Neuronal stem cell (in vitro differentiated cells): ENCODE data around the gene CAD.

ENCODE experiments used
- DNase-seq: peaks from one replicate; pipeline ENCODE4 v3.0.0-alpha.2; 2013; ENCODE audit warnings: low spot score
- H2AFZ ChIP-seq: one replicate; pipeline ENCODE4 v1.6.1; 2013; ENCODE audit warnings: mild to moderate bottlenecking, low read length, inconsistent platforms
- H2AK5ac ChIP-seq: 2 replicates; pipeline ENCODE4 v1.6.1; 2013; ENCODE audit warnings: low read depth, mild to moderate bottlenecking, inconsistent platforms, low read length, moderate library complexity, mixed read lengths
- H2BK120ac ChIP-seq: 2 replicates; pipeline ENCODE4 v1.6.1; 2013; ENCODE audit warnings: low read depth, mild to moderate bottlenecking, inconsistent platforms, low read length, moderate library complexity, mixed read lengths
- H2BK12ac ChIP-seq: one replicate; pipeline ENCODE4 v1.6.1; 2013; ENCODE audit warnings: low read length, inconsistent platforms
- H2BK15ac ChIP-seq: 2 replicates; pipeline ENCODE4 v1.6.1; 2013; ENCODE audit warnings: mild to moderate bottlenecking, low read length, inconsistent platforms, mixed read lengths
- H2BK5ac ChIP-seq: one replicate; pipeline ENCODE4 v1.6.1; 2013; ENCODE audit warnings: inconsistent platforms, mild to moderate bottlenecking, low read length, moderate library complexity
- H3K14ac ChIP-seq: one replicate; pipeline ENCODE4 v1.6.1; 2013; ENCODE audit warnings: low read length, inconsistent platforms
- H3K18ac ChIP-seq: 2 replicates; pipeline ENCODE4 v1.6.1; 2013; ENCODE audit warnings: low read length, inconsistent platforms
- H3K23ac ChIP-seq: 2 replicates; pipeline ENCODE4 v1.6.1; 2013; ENCODE audit warnings: low read depth, mild to moderate bottlenecking, mixed read lengths, low read length, inconsistent platforms; ENCODE audit not compliant: poor library complexity
- H3K27ac ChIP-seq: replicated peaks from 3 replicates; pipeline ENCODE4 v1.5.1; 2013; ENCODE audit warnings: low read length, inconsistent platforms
- H3K27me3 ChIP-seq, 3 experiments: 2 replicates each; pipeline ENCODE4 v1.6.1; 2013; ENCODE audit warnings: low read length in 3 of 3, mild to moderate bottlenecking in 2 of 3, inconsistent platforms in 1 of 3, low read depth in 1 of 3, mixed read lengths in 1 of 3, moderate library complexity in 1 of 3; ENCODE audit not compliant: control insufficient read depth in 3 of 3, insufficient read depth in 3 of 3
- H3K36me3 ChIP-seq, 2 donors: replicated peaks in 1 of 2; 2 replicates each; pipeline ENCODE4 v1.6.1; 2013; ENCODE audit warnings: low read length in 2 of 2; ENCODE audit not compliant: control insufficient read depth in 2 of 2, insufficient read depth in 2 of 2
- H3K4ac ChIP-seq: 2 replicates; pipeline ENCODE4 v1.6.1; 2013; ENCODE audit warnings: inconsistent platforms, mild to moderate bottlenecking, low read length, moderate library complexity
- H3K4me1 ChIP-seq, 2 donors: 1 replicate in 1 of 2; 2 replicates in 1 of 2; pipeline ENCODE4 v1.6.1; 2013; ENCODE audit warnings: low read length in 2 of 2, low read depth in 1 of 2; ENCODE audit not compliant: control insufficient read depth in 2 of 2, insufficient read depth in 1 of 2
- H3K4me2 ChIP-seq: one replicate; pipeline ENCODE4 v1.6.1; 2013; ENCODE audit warnings: mild to moderate bottlenecking, low read length, inconsistent platforms; ENCODE audit not compliant: insufficient read depth, poor library complexity, severe bottlenecking
- H3K4me3 ChIP-seq, 2 donors: 2 replicates each; pipeline ENCODE4 v1.5.1; 2013; ENCODE audit warnings: low read length in 2 of 2, mild to moderate bottlenecking in 2 of 2, inconsistent platforms in 1 of 2, moderate library complexity in 1 of 2
- H3K79me1 ChIP-seq: one replicate; pipeline ENCODE4 v1.6.1; 2013; ENCODE audit warnings: low read depth, mild to moderate bottlenecking, inconsistent platforms, low read length, moderate library complexity
- H3K9ac ChIP-seq: one replicate; pipeline ENCODE4 v1.6.1; 2013; ENCODE audit warnings: mild to moderate bottlenecking, low read depth, low read length, inconsistent platforms; ENCODE audit not compliant: poor library complexity
- H3K9me3 ChIP-seq, 2 donors: replicated peaks in 1 of 2; 2 replicates each; pipeline versions ENCODE3 to v1.6.1; 2013; ENCODE audit warnings: low read length in 2 of 2, mild to moderate bottlenecking in 2 of 2, inconsistent platforms in 1 of 2, low read depth in 1 of 2, mixed read lengths in 1 of 2, moderate library complexity in 1 of 2; ENCODE audit not compliant: control insufficient read depth in 2 of 2, insufficient read depth in 1 of 2
- H4K8ac ChIP-seq: one replicate; pipeline ENCODE4 v1.6.1; 2013; ENCODE audit warnings: low read depth, mild to moderate bottlenecking, inconsistent platforms, low read length, moderate library complexity
- H4K91ac ChIP-seq: one replicate; pipeline ENCODE4 v1.6.1; 2013; ENCODE audit warnings: low read length, low read depth, mild to moderate bottlenecking, inconsistent platforms; ENCODE audit not compliant: poor library complexity
- WGBS, 2 donors: extraction: QIAGEN DNeasy Blood & Tissue Kit; methylation state at CpG; one replicate each; pipeline ENCODE4 v1.1.7; 2013; ENCODE audit warnings: missing lambda C conversion rate in 2 of 2, mixed read lengths in 1 of 2; ENCODE audit not compliant: insufficient read length in 2 of 2, insufficient replicate concordance in 1 of 2; ENCODE audit errors: extremely low coverage in 2 of 2; 5-methylcytosine and 5-hydroxymethylcytosine counted together

The CAD gene

DNA sequence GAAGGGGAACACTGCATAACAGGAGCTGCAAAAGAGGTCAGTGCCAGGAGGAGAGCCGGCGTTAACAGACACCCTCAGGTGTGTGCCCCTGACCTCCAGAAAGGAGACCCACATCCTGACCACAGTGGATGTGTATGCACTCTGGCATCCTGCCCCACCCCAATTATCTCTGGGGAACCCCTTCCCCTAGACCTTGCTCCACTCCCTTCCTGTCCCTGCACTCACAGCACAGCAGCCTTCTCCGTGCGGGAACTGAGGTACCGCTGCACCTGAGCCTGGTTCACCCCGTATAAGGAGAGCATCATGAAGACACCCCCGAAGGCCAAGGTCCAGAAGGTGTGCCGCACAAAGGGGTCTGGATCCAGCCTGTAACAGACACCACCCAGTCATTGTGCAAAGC, 12.6 kb upstream of the CAD start:
- Histone ChIP-seq H2BK120ac (no peak overlapping the region), H4K8ac (no peak overlapping the region), H2BK5ac (no peak overlapping the region), H3K4me2 (no peak overlapping the region), H4K91ac (no peak overlapping the region), H3K27ac (no peak overlapping the region), H3K36me3 (peaks cover 61 to 99% of the 10 kb centered on the region in 2 donors), H3K79me1 (peaks cover 8% of the 10 kb centered on the region), H3K9me3 (peaks cover 0 to 3% of the 10 kb centered on the region in 2 donors), H2AK5ac (no peak overlapping the region), H3K9ac (no peak overlapping the region), H3K18ac (no peak overlapping the region), H3K4me3 (no peak overlapping the region), H3K4ac (no peak overlapping the region), H3K14ac (no peak overlapping the region), H2AFZ (no peak overlapping the region), H2BK15ac (no peak overlapping the region), H3K23ac (no peak overlapping the region), H2BK12ac (no peak overlapping the region), H3K27me3 (no peaks in the 10 kb centered on the region), H3K4me1 (no peaks in the 10 kb centered on the region)
- no CpG with 5 or more reads among the region's 8 CpGs for WGBS, 2 donors
- no peak for DNase-seq

DNA sequence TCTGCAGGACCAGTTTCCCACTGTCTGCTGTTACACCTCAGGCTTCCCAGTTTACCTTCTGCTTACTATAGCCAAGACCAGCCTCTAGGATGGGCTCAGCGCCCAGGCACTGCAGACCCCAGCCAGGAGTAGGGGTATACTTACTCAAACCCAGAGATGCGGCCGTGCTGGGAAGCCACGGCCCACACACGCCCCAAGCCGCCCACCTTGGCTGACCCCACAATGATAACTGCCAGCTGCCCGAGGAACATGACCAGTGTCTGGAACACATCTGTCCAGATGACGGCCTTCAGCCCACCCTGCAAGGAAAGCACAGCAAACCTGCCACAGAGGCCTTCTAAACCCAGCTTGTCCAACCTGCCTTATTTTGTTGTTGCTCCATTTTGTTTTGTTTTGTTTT, 12.0 kb upstream of the CAD start:
- no peak overlapping the region for H3K4ac ChIP-seq
- H3K9ac ChIP-seq, result no peak overlapping the region
- H4K8ac ChIP-seq, result no peak overlapping the region
- H3K4me3 ChIP-seq, result no peak overlapping the region
- no peak for DNase-seq
- no peak overlapping the region for H3K23ac ChIP-seq
- no peaks in the 10 kb centered on the region for H3K27me3 ChIP-seq
- H2BK12ac ChIP-seq, result no peak overlapping the region
- no peak overlapping the region for H2AFZ ChIP-seq
- peaks cover 58 to 99% of the 10 kb centered on the region in 2 donors for H3K36me3 ChIP-seq
- no peak overlapping the region for H2BK15ac ChIP-seq
- WGBS, 2 donors, result no CpG with 5 or more reads among the region's 8 CpGs
- peaks cover 8% of the 10 kb centered on the region for H3K79me1 ChIP-seq
- H3K4me2 ChIP-seq, result no peak overlapping the region
- no peak overlapping the region for H2BK5ac ChIP-seq
- H3K18ac ChIP-seq, result no peak overlapping the region
- H3K9me3 ChIP-seq, result peaks cover 0 to 2% of the 10 kb centered on the region in 2 donors
- no peak overlapping the region for H3K14ac ChIP-seq
- no peak overlapping the region for H2BK120ac ChIP-seq
- H3K27ac ChIP-seq, result no peak overlapping the region
- H4K91ac ChIP-seq, result no peak overlapping the region
- no peak overlapping the region for H2AK5ac ChIP-seq
- H3K4me1 ChIP-seq, result no peaks in the 10 kb centered on the region

DNA sequence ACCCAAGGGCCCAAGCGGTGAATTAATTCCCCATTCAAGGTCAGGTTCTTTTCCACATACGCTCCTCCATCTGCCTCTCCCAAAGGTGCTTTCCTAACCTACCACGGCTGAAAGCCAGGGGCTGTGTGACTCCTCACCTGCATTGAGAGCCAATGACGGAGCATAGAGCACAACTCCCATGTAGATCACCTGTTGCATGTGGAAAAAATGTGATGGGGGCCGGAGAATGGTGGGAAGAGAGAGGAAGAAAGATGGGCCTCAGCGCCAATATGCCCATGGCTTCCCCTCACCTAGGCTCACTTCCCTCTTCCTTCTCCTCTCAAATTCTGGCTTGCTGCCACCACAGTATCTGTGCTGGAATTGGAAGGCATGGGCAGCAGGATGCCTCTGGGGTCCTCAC, 10.8 kb upstream of the CAD start:
- no peak for DNase-seq
- no peak overlapping the region for H2BK120ac ChIP-seq
- no peak overlapping the region for H2BK15ac ChIP-seq
- no peak overlapping the region for H2BK12ac ChIP-seq
- no peaks in the 10 kb centered on the region for H3K27me3 ChIP-seq
- no peak overlapping the region for H3K23ac ChIP-seq
- H3K4me1 ChIP-seq, result no peaks in the 10 kb centered on the region
- H3K79me1 ChIP-seq, result peaks cover 8% of the 10 kb centered on the region
- no peak overlapping the region for H4K8ac ChIP-seq
- H3K14ac ChIP-seq, result no peak overlapping the region
- no peak overlapping the region for H4K91ac ChIP-seq
- no peak overlapping the region for H3K4me2 ChIP-seq
- no peak overlapping the region for H3K9ac ChIP-seq
- H2BK5ac ChIP-seq, result no peak overlapping the region
- H2AK5ac ChIP-seq, result no peak overlapping the region
- no peak overlapping the region for H3K27ac ChIP-seq
- H3K18ac ChIP-seq, result no peak overlapping the region
- no peak overlapping the region for H3K4ac ChIP-seq
- no peak overlapping the region for H3K4me3 ChIP-seq
- peaks cover 53 to 89% of the 10 kb centered on the region in 2 donors for H3K36me3 ChIP-seq
- WGBS, 2 donors, result no CpG with 5 or more reads among the region's 6 CpGs
- H3K9me3 ChIP-seq, result no peaks in the 10 kb centered on the region
- no peak overlapping the region for H2AFZ ChIP-seq

DNA sequence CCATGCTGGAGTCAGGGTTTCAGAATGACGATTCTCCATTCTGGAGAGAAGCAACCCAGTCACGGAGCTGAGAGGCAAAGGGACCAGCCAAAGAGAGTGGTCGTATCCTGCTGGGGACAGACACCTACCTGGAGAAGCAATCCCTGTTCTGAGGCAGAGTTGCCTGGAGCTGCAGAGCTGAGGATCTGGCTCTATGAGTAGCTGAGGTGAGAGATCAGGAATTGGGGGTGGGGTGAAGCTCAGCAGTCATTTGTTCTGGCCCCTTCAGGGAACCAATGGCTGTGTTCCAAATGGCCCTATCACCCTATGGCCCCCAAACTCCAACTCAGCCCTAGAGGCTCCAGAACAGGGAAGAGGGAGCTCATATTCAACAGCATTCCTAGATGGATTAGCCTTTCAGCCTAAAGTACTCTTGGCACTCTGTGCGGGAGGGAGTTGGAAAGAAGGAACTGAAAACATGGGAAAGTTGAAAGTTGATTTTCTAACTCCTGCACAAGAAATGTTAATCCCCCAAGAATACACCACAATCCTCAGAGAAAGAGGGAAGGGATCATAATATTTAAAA, 8.6 kb upstream of the CAD start:
- H4K91ac ChIP-seq, result no peak overlapping the region
- H2BK5ac ChIP-seq, result no peak overlapping the region
- H3K9me3 ChIP-seq, result no peaks in the 10 kb centered on the region
- no peak overlapping the region for H2BK120ac ChIP-seq
- H3K27me3 ChIP-seq, result no peaks in the 10 kb centered on the region
- no peak overlapping the region for H2AFZ ChIP-seq
- H2BK12ac ChIP-seq, result no peak overlapping the region
- H3K79me1 ChIP-seq, result peaks cover 8% of the 10 kb centered on the region
- H3K27ac ChIP-seq, result no peak overlapping the region
- no peak overlapping the region for H3K14ac ChIP-seq
- H3K4me3 ChIP-seq, result no peak overlapping the region
- H3K4me2 ChIP-seq, result no peak overlapping the region
- H3K4me1 ChIP-seq, result peaks cover 4 to 5% of the 10 kb centered on the region in 2 donors
- peak; percentile 9 for DNase-seq
- H2AK5ac ChIP-seq, result no peak overlapping the region
- H2BK15ac ChIP-seq, result no peak overlapping the region
- no CpG with 5 or more reads among the region's 4 CpGs for WGBS, 2 donors
- H3K4ac ChIP-seq, result no peak overlapping the region
- no peak overlapping the region for H4K8ac ChIP-seq
- peaks cover 39 to 70% of the 10 kb centered on the region in 2 donors for H3K36me3 ChIP-seq
- no peak overlapping the region for H3K23ac ChIP-seq
- no peak overlapping the region for H3K9ac ChIP-seq
- no peak overlapping the region for H3K18ac ChIP-seq
